K562 (cell line): ENCODE measurements around the gene AGFG2. TPM values are rescaled to one million over a fixed set of nuclear protein-coding genes. Genes with fewer than 3 reads are reported as not detected.

Experiments
- ARID1B ChIP-seq: fragments of 450-650 bp; IDR thresholded peaks from 2 replicates; pipeline ENCODE4 v1.6.1; 2016; ENCODE audit warnings: antibody characterized with exemption, mild to moderate bottlenecking, inconsistent platforms
- ATF1 ChIP-seq, 2 experiments: fragments of 450-650 bp in 1 of 2; IDR thresholded peaks; 2 replicates each; pipeline ENCODE4 v1.6.1; 2016; ENCODE audit warnings: missing compliant biosample characterization in 1 of 2, missing genetic modification characterization in 1 of 2
- CBFB ChIP-seq: sonication (generic); formaldehyde crosslinking; IDR thresholded peaks from 2 replicates; pipeline ENCODE4 v1.4.0; 2020; ENCODE audit warnings: mild to moderate bottlenecking, missing genetic modification reagents
- GATA2 ChIP-seq: sonication (generic); formaldehyde crosslinking; IDR thresholded peaks from 2 replicates; pipeline ENCODE4 v1.4.0; 2020; ENCODE audit warnings: mild to moderate bottlenecking, missing genetic modification reagents
- HDAC2 ChIP-seq: fragments of 450-650 bp; IDR thresholded peaks from 2 replicates; pipeline ENCODE4 v1.6.1; 2016; ENCODE audit warnings: mild to moderate bottlenecking
- HMG20B ChIP-seq: fragments of 250-450 bp; sonication (Bioruptor Pico); IDR thresholded peaks from 2 replicates; pipeline ENCODE4 v1.5.0; 2021; ENCODE audit warnings: mild to moderate bottlenecking
- KDM1A ChIP-seq, 2 experiments: fragments of 450-650 bp; IDR thresholded peaks; 2 replicates each; pipeline ENCODE4 v1.6.1; 2016; ENCODE audit warnings: mild to moderate bottlenecking in 2 of 2
- MIER1 ChIP-seq: fragments of 450-650 bp; IDR thresholded peaks from 2 replicates; pipeline ENCODE4 v1.6.1; 2016; ENCODE audit warnings: antibody characterized with exemption, mild to moderate bottlenecking, low read depth
- MTF1 ChIP-seq: fragments of 250-450 bp; sonication (Bioruptor Pico); IDR thresholded peaks from 2 replicates; pipeline ENCODE4 v1.9.0; 2021; ENCODE audit warnings: moderate library complexity, mild to moderate bottlenecking, inconsistent platforms, borderline replicate concordance
- POLR2H ChIP-seq: IDR thresholded peaks from 2 replicates; pipeline ENCODE4 v1.6.1; 2016; ENCODE audit warnings: missing genetic modification characterization, low read depth, mild to moderate bottlenecking, control low read depth, missing compliant biosample characterization, moderate library complexity
- PTBP1 ChIP-seq: fragments of 200-400 bp; formaldehyde crosslinking; IDR thresholded peaks from 2 replicates; pipeline ENCODE4 v1.6.1; 2017; ENCODE audit warnings: low read depth, low read length
- PURB ChIP-seq: sonication (generic); formaldehyde crosslinking; IDR thresholded peaks from 2 replicates; pipeline ENCODE4 v1.9.0; 2021; ENCODE audit warnings: low read depth, mild to moderate bottlenecking, missing genetic modification reagents
- RB1 ChIP-seq: fragments of 450-650 bp; IDR thresholded peaks from 2 replicates; pipeline ENCODE4 v1.6.1; 2017; ENCODE audit warnings: low read depth, mild to moderate bottlenecking
- SMARCA4 ChIP-seq: fragments of 450-650 bp; IDR thresholded peaks from 2 replicates; pipeline ENCODE4 v1.6.1; 2016
- ZNF263 ChIP-seq: sonication (generic); formaldehyde crosslinking; IDR thresholded peaks from 2 replicates; pipeline ENCODE4 v1.8.0; 2022; ENCODE audit warnings: mild to moderate bottlenecking, missing genetic modification reagents, borderline replicate concordance
- ZNF561 ChIP-seq: fragments of 450-650 bp; formaldehyde crosslinking; conservative IDR thresholded peaks from 2 replicates; pipeline ENCODE4 v1.4.0; 2020; ENCODE audit warnings: mild to moderate bottlenecking, moderate library complexity
- polyA plus RNA-seq, 8 experiments: library from polyadenylated mRNA; depleted of rRNA in 4 of 8; stranded (reverse) in 5 of 8; unstranded in 3 of 8; fragments of >200 nt; fragmentation: Nextera tagmentation in 2 of 8; fragmentation: Illumina TruSeq in 1 of 8; extraction: Ambion mirVana in 2 of 8; extraction: Trizol in 1 of 8; gene quantifications; 2 replicates each; pipeline versions ENCODE4 v1.2.1 to v1.2.3, GENCODE V29; 2011 to 2014; ENCODE audit warnings: inconsistent platforms in 1 of 8, missing spikeins in 1 of 8
- total RNA-seq, 7 experiments: library from RNA; depleted of rRNA in 6 of 7; stranded (reverse); fragments of >200 nt in 6 of 7; fragmentation: Illumina TruSeq in 2 of 7; extraction: Trizol in 2 of 7; gene quantifications; 2 replicates each; pipeline versions ENCODE4 v1.2.1 to v1.2.3, GENCODE V29; 2011 to 2021; ENCODE audit warnings: low replicate concordance in 1 of 7
- TF ChIP-seq, protein P1 (sequence below): fragments of 450-650 bp; IDR thresholded peaks from 2 replicates; pipeline ENCODE4 v1.6.1; 2017; ENCODE audit warnings: mild to moderate bottlenecking, moderate library complexity
- TF ChIP-seq, protein P2 (sequence below): fragments of 150-350 bp; conservative IDR thresholded peaks from 2 replicates; pipeline ENCODE4 v1.6.1; 2014; ENCODE audit warnings: low read length
- TF ChIP-seq, protein P3 (sequence below): sonication (generic); formaldehyde crosslinking; IDR thresholded peaks from 2 replicates; pipeline ENCODE4 v1.8.1; 2023; ENCODE audit warnings: missing genetic modification reagents, mild to moderate bottlenecking, borderline replicate concordance

The AGFG2 gene
- total and polyA plus RNA-seq, 9 of the 15 experiments (the other 6 are each of a cell fraction or from before 2014, with no cell fraction given): 0.31 to 23.1 (median 6.5) TPM

DNA sequence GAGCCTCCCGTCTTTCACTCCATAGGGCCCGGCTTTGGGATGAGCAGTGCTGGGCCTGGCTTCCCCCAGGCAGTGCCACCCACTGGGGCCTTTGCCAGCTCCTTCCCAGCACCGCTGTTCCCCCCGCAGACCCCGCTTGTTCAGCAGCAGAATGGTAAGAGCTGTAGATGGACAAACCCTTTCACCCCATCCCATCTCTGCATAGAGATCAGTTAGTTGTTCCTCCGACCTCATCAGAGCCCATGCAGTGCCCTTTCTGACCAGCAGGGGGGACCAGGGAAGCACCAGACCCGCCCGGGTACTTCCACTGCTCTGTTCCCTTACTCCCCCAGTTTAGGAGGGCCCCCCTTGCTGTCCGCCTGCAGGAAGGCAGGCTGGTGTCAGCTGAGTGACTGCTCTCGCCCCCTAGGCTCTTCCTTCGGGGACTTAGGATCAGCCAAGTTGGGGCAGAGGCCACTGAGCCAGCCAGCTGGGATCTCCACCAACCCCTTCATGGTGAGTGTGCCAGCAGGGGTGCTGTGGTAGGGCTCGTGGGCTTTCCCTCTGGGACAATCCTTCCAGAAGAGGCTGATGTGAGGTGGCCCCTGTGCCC is 24.9 kb downstream of the AGFG2 start (continued):
- TF ChIP-seq ATF1 (CRISPR knock-in tag; IDR thresholded peaks at IDR 0.05) (no peak), ATF1 (tag; IDR thresholded peaks at IDR 0.05) (no peak), MIER1 (no peak), PTBP1 (no peak), RB1 (0 out of 2 replicates have a peak, but pooled peaks have one; percentile 36), POLR2H (tag) (no peak), PURB (CRISPR knock-in tag) (no peak), CBFB (CRISPR knock-in tag) (peak; percentile 76; the same call in 1 of the 2 replicates), ARID1B (no peak), MTF1 (CRISPR knock-in tag) (no peak), KDM1A (IDR thresholded peaks at IDR 0.05) (no peak), SMARCA4 (no peak), HDAC2 (no peak), GATA2 (CRISPR knock-in tag) (no peak), ZNF263 (peak; percentile 25; the same call in 1 of the 2 replicates), HMG20B (CRISPR knock-in tag) (no peak), ZNF561 (CRISPR knock-in tag) (no peak)
- TF ChIP-seq, protein P1, sequence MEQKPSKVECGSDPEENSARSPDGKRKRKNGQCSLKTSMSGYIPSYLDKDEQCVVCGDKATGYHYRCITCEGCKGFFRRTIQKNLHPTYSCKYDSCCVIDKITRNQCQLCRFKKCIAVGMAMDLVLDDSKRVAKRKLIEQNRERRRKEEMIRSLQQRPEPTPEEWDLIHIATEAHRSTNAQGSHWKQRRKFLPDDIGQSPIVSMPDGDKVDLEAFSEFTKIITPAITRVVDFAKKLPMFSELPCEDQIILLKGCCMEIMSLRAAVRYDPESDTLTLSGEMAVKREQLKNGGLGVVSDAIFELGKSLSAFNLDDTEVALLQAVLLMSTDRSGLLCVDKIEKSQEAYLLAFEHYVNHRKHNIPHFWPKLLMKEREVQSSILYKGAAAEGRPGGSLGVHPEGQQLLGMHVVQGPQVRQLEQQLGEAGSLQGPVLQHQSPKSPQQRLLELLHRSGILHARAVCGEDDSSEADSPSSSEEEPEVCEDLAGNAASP: no peak
- TF ChIP-seq, protein P2, sequence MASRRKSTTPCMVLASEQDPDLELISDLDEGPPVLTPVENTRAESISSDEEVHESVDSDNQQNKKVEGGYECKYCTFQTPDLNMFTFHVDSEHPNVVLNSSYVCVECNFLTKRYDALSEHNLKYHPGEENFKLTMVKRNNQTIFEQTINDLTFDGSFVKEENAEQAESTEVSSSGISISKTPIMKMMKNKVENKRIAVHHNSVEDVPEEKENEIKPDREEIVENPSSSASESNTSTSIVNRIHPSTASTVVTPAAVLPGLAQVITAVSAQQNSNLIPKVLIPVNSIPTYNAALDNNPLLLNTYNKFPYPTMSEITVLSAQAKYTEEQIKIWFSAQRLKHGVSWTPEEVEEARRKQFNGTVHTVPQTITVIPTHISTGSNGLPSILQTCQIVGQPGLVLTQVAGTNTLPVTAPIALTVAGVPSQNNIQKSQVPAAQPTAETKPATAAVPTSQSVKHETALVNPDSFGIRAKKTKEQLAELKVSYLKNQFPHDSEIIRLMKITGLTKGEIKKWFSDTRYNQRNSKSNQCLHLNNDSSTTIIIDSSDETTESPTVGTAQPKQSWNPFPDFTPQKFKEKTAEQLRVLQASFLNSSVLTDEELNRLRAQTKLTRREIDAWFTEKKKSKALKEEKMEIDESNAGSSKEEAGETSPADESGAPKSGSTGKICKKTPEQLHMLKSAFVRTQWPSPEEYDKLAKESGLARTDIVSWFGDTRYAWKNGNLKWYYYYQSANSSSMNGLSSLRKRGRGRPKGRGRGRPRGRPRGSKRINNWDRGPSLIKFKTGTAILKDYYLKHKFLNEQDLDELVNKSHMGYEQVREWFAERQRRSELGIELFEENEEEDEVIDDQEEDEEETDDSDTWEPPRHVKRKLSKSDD: 0 out of 2 replicates have a peak, but pooled peaks have one; percentile 26
- TF ChIP-seq, protein P3, sequence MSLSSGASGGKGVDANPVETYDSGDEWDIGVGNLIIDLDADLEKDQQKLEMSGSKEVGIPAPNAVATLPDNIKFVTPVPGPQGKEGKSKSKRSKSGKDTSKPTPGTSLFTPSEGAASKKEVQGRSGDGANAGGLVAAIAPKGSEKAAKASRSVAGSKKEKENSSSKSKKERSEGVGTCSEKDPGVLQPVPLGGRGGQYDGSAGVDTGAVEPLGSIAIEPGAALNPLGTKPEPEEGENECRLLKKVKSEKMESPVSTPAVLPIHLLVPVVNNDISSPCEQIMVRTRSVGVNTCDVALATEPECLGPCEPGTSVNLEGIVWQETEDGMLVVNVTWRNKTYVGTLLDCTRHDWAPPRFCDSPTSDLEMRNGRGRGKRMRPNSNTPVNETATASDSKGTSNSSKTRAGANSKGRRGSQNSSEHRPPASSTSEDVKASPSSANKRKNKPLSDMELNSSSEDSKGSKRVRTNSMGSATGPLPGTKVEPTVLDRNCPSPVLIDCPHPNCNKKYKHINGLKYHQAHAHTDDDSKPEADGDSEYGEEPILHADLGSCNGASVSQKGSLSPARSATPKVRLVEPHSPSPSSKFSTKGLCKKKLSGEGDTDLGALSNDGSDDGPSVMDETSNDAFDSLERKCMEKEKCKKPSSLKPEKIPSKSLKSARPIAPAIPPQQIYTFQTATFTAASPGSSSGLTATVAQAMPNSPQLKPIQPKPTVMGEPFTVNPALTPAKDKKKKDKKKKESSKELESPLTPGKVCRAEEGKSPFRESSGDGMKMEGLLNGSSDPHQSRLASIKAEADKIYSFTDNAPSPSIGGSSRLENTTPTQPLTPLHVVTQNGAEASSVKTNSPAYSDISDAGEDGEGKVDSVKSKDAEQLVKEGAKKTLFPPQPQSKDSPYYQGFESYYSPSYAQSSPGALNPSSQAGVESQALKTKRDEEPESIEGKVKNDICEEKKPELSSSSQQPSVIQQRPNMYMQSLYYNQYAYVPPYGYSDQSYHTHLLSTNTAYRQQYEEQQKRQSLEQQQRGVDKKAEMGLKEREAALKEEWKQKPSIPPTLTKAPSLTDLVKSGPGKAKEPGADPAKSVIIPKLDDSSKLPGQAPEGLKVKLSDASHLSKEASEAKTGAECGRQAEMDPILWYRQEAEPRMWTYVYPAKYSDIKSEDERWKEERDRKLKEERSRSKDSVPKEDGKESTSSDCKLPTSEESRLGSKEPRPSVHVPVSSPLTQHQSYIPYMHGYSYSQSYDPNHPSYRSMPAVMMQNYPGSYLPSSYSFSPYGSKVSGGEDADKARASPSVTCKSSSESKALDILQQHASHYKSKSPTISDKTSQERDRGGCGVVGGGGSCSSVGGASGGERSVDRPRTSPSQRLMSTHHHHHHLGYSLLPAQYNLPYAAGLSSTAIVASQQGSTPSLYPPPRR (CRISPR knock-in tag): no peak
- TF ChIP-seq, all 486 proteins: peak for 28
